Neural crest cell (in vitro differentiated cells): Measurements from ENCODE around the gene IYD. TPM values are rescaled to one million over a fixed set of nuclear protein-coding genes. Genes with fewer than 3 reads are reported as not detected.

Experiments used
- DNase-seq: peaks from one replicate; pipeline ENCODE4 v3.0.0; 2021; ENCODE audit warnings: low read depth, mixed read lengths, low spot score
- H3K27ac Mint-ChIP-seq: one replicate; pipeline ENCODE4 v1.8.0; 2021; ENCODE audit warnings: mild to moderate bottlenecking, mixed read lengths; ENCODE audit not compliant: unreplicated experiment
- H3K27me3 Mint-ChIP-seq: 2 replicates; pipeline ENCODE4 v1.8.0; 2021; ENCODE audit warnings: low read depth, mild to moderate bottlenecking, mixed read lengths
- H3K36me3 Mint-ChIP-seq: 2 replicates; pipeline ENCODE4 v1.8.0; 2021; ENCODE audit warnings: low read depth, mild to moderate bottlenecking, mixed read lengths
- H3K4me1 Mint-ChIP-seq: 2 replicates; pipeline ENCODE4 v1.8.0; 2021; ENCODE audit warnings: mixed read lengths
- H3K4me3 Mint-ChIP-seq: one replicate; pipeline ENCODE4 v1.8.0; 2021; ENCODE audit warnings: mild to moderate bottlenecking, mixed read lengths
- H3K9me3 Mint-ChIP-seq: 2 replicates; pipeline ENCODE4 v1.8.0; 2021; ENCODE audit warnings: mixed read lengths
- CTCF ChIP-seq: fragments of 200-600 bp; sonication (generic); conservative IDR thresholded peaks from 2 replicates; pipeline ENCODE4 v1.5.0; 2021; ENCODE audit warnings: antibody characterized with exemption, mild to moderate bottlenecking
- total RNA-seq: library from RNA; stranded (reverse); gene quantifications from 2 replicates; pipeline ENCODE4 v1.2.1, GENCODE V29; 2021

IYD gene
- total RNA-seq, 1 donor from 2014 or later: not detected

- no peak overlapping the region for H3K27ac Mint-ChIP-seq
- no peak for DNase-seq
- no peak overlapping the region for H3K4me3 Mint-ChIP-seq
- peaks cover 40% of the 10 kb centered on the region for H3K4me1 Mint-ChIP-seq
- no peaks in the 10 kb centered on the region for H3K9me3 Mint-ChIP-seq
- H3K36me3 Mint-ChIP-seq: no peaks in the 10 kb centered on the region
- no peak for TF ChIP-seq CTCF
- H3K27me3 Mint-ChIP-seq: no peaks in the 10 kb centered on the region
Measured at GRCh38 chr6:150453357-150453756, 84.5 kb downstream of the IYD start.

Other genes starting within 250 kb of the IYD start
- 7.0 and 7.3 TPM in 2 replicates for gene PPP1R14C, start 226.0 kb upstream of the IYD start, total RNA-seq
- gene PLEKHG1, start 230.9 kb downstream of the IYD start, total RNA-seq: 25.7 and 27.6 TPM in 2 replicates